Body of pancreas (tissue), 4 donors: Measurements from ENCODE around the gene PDE1A. TPM values are rescaled to one million over a fixed set of nuclear protein-coding genes. Genes with fewer than 3 reads are reported as not detected.

Experiments
- ATAC-seq: fragments of 150-250 bp; one replicate; pipeline ENCODE4 v1.9.1; 2016
- DNase-seq, 4 donors: peaks; one replicate each; pipeline ENCODE4 v3.0.0-alpha.2; 2019
- H3K27ac ChIP-seq, 4 donors: fragments of 200-600 bp; sonication (generic); 1 replicate in 3 of 4; 2 replicates in 1 of 4; pipeline versions ENCODE4 v1.5.1 to v1.6.1; 2016 to 2019; ENCODE audit warnings: mild to moderate bottlenecking in 1 of 4, mixed read lengths in 1 of 4, moderate library complexity in 1 of 4
- H3K27me3 ChIP-seq, 2 donors: fragments of 200-600 bp; sonication (generic); one replicate each; pipeline ENCODE4 v1.6.0; 2016; ENCODE audit warnings: mild to moderate bottlenecking in 1 of 2
- H3K36me3 ChIP-seq, 2 donors: fragments of 200-600 bp; sonication (generic); replicated peaks in 1 of 2; 2 replicates each; pipeline ENCODE4 v1.5.1; 2016; ENCODE audit warnings: low read depth in 2 of 2; ENCODE audit not compliant: insufficient read depth in 1 of 2
- H3K4me1 ChIP-seq: fragments of 200-600 bp; sonication (generic); one replicate; pipeline ENCODE4 v1.6.0; 2016
- H3K4me3 ChIP-seq, 2 donors: fragments of 200-600 bp; sonication (generic); 1 replicate in 1 of 2; 2 replicates in 1 of 2; pipeline ENCODE4 v1.5.1; 2016 to 2019
- H3K9me3 ChIP-seq, 3 donors: fragments of 200-600 bp; sonication (generic); 1 replicate in 2 of 3; 2 replicates in 1 of 3; pipeline ENCODE4 v1.5.1; 2016
- CTCF ChIP-seq, 7 experiments: fragments of 450-650 bp in 4 of 7; fragments of 200-600 bp in 3 of 7; sonication (generic) in 3 of 7; IDR thresholded peaks; one replicate each; pipeline ENCODE4 v1.5.1; 2016 to 2019; ENCODE audit warnings: antibody characterized with exemption in 7 of 7
- POLR2A ChIP-seq, 3 donors: fragments of 450-650 bp; IDR thresholded peaks; one replicate each; pipeline ENCODE4 v1.6.1; 2016; ENCODE audit warnings: antibody characterized with exemption in 3 of 3, mild to moderate bottlenecking in 2 of 3
- WGBS, 2 donors: methylation state at CpG; one replicate each; pipeline ENCODE4 v1.1.5; 2017; 5-methylcytosine and 5-hydroxymethylcytosine counted together
- intact Hi-C: fragments of 100-400 bp; cut with DNase I; formaldehyde crosslinking; loops from one replicate; pipeline ENCODE4 v1.15.1; 2023
- total RNA-seq, 2 donors: library from RNA; depleted of rRNA; stranded (reverse); fragments of >200 nt; gene quantifications; one replicate each; pipeline ENCODE4 v1.1.0, GENCODE V29; 2016

PDE1A gene
- total RNA-seq, 2 donors from 2014 or later = 4.0 to 4.2 TPM

- TF ChIP-seq CTCF (IDR thresholded peaks at IDR 0.05) = no peak
- no peak for TF ChIP-seq POLR2A (IDR thresholded peaks at IDR 0.05)
- no peak overlapping the region for H3K27ac ChIP-seq
- no peaks in the 10 kb centered on the region for H3K27me3 ChIP-seq
- no peaks in the 10 kb centered on the region for H3K36me3 ChIP-seq
- no peaks in the 10 kb centered on the region for H3K9me3 ChIP-seq
- H3K4me3 ChIP-seq = no peak overlapping the region
- no peak for DNase-seq
- intact Hi-C loops = no loop called here
- no peak for ATAC-seq
- H3K4me1 ChIP-seq = peaks cover 8% of the 10 kb centered on the region
- 84 to 87% methylated on average over 2 of the region's 2 CpGs for WGBS, 2 donors
Observed at GRCh38 chr2:182228741-182229140, 198.1 kb downstream of the PDE1A start.

DNA sequence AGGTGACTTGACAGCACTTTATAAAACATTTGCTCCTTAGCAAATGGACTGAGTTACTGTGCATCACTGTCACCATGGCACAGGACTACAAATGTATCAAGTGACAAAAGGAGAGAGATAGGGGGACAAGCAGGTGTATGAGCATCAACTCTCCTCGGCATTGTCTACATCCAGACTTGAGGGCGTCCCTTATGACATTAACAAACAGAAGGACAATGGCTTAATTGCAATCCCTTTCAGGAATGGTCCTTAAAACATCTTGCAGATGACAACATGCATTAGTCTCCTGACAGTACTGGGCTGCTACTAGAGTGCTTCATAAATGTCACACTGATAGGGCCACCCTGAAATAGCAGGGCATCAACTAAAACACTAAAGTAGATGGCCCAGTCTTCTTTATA is 198.8 kb downstream of the PDE1A start:
- 54 to 59% methylated on average over 2 of the region's 2 CpGs for WGBS, 2 donors
- TF ChIP-seq POLR2A (IDR thresholded peaks at IDR 0.05) (no peak), CTCF (IDR thresholded peaks at IDR 0.05) (no peak)
- no peak overlapping the region for H3K4me3 ChIP-seq
- ATAC-seq (no peak), DNase-seq (no peak)
- intact Hi-C loops = no loop called here
- H3K27me3 ChIP-seq = no peaks in the 10 kb centered on the region
- H3K4me1 ChIP-seq = peaks cover 8% of the 10 kb centered on the region
- no peaks in the 10 kb centered on the region for H3K9me3 ChIP-seq
- no peaks in the 10 kb centered on the region for H3K36me3 ChIP-seq
- H3K27ac ChIP-seq = no peak overlapping the region

- Histone ChIP-seq H3K27ac (no peak overlapping the region), H3K36me3 (no peaks in the 10 kb centered on the region), H3K27me3 (no peaks in the 10 kb centered on the region), H3K4me1 (peaks cover 8% of the 10 kb centered on the region), H3K4me3 (no peak overlapping the region), H3K9me3 (no peaks in the 10 kb centered on the region)
- intact Hi-C loops = no loop called here
- 83 to 87% methylated on average over 4 of the region's 4 CpGs for WGBS, 2 donors
- ATAC-seq = no peak
- TF ChIP-seq POLR2A (IDR thresholded peaks at IDR 0.05) = no peak
- no peak for TF ChIP-seq CTCF (IDR thresholded peaks at IDR 0.05)
- no peak for DNase-seq
Observed at GRCh38 chr2:182226807-182227206, 200.0 kb downstream of the PDE1A start.

- Histone ChIP-seq H3K36me3 (no peaks in the 10 kb centered on the region), H3K27ac (no peak overlapping the region), H3K4me1 (no peaks in the 10 kb centered on the region), H3K4me3 (no peak overlapping the region), H3K9me3 (no peaks in the 10 kb centered on the region), H3K27me3 (no peaks in the 10 kb centered on the region)
- TF ChIP-seq CTCF (IDR thresholded peaks at IDR 0.05) (no peak), POLR2A (IDR thresholded peaks at IDR 0.05) (no peak)
- ATAC-seq = no peak
- intact Hi-C loops = no loop called here
- 87 to 90% methylated on average over 3 of the region's 3 CpGs for WGBS, 2 donors
- DNase-seq = no peak
Observed at GRCh38 chr2:182224669-182225068, 202.2 kb downstream of the PDE1A start.

DNA sequence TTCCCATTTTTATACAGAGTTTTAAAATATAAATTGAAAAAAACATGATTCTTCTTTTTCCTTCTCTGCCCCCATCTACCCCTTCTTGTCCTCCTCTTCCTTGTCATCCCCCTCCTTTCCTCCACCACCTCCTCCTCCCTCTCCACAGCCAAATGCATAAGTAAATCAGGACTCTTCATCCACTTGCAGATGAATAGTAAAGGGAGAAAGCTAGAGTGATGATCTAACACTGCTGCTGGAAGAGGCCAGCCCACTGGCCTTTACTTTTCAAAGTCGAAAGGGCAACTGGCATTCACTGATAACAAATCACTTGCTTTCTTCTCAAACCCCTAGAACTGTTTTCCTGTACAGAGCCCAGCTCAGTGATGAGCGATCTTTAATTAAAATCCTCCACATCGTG is 205.8 kb downstream of the PDE1A start:
- Histone ChIP-seq H3K27me3 (no peaks in the 10 kb centered on the region), H3K27ac (no peak overlapping the region), H3K4me1 (no peaks in the 10 kb centered on the region), H3K4me3 (no peak overlapping the region), H3K9me3 (no peaks in the 10 kb centered on the region), H3K36me3 (no peaks in the 10 kb centered on the region)
- WGBS, 2 donors = 43 to 47% methylated on average over 3 of the region's 3 CpGs
- TF ChIP-seq CTCF (IDR thresholded peaks at IDR 0.05) (no peak), POLR2A (IDR thresholded peaks at IDR 0.05) (no peak)
- DNase-seq (no peak), ATAC-seq (no peak)
- intact Hi-C loops = no loop called here
